Measurements from ENCODE around the gene ATP8B3.

ATP8B3 gene

DNA sequence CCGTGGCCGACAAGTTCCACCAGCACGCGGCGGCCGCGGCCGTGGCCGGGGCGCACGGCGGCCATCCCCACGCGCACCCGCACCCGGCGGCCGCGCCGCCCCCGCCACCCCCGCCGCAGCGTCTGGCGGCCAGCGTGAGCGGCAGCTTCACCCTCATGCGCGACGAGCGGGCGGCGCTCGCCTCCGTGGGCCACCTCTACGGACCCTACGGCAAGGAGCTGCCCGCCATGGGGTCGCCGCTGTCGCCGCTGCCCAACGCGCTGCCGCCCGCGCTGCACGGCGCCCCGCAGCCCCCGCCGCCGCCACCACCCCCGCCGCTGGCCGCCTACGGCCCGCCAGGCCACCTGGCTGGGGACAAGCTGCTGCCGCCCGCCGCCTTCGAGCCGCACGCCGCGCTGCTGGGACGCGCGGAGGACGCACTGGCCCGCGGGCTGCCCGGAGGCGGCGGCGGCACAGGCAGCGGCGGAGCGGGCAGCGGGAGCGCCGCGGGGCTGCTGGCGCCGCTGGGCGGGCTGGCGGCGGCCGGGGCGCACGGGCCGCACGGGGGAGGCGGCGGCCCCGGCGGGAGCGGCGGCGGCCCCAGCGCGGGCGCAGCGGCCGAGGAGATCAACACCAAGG is 57.9 kb downstream of the ATP8B3 start:
- DNase-seq: no peak

DNA sequence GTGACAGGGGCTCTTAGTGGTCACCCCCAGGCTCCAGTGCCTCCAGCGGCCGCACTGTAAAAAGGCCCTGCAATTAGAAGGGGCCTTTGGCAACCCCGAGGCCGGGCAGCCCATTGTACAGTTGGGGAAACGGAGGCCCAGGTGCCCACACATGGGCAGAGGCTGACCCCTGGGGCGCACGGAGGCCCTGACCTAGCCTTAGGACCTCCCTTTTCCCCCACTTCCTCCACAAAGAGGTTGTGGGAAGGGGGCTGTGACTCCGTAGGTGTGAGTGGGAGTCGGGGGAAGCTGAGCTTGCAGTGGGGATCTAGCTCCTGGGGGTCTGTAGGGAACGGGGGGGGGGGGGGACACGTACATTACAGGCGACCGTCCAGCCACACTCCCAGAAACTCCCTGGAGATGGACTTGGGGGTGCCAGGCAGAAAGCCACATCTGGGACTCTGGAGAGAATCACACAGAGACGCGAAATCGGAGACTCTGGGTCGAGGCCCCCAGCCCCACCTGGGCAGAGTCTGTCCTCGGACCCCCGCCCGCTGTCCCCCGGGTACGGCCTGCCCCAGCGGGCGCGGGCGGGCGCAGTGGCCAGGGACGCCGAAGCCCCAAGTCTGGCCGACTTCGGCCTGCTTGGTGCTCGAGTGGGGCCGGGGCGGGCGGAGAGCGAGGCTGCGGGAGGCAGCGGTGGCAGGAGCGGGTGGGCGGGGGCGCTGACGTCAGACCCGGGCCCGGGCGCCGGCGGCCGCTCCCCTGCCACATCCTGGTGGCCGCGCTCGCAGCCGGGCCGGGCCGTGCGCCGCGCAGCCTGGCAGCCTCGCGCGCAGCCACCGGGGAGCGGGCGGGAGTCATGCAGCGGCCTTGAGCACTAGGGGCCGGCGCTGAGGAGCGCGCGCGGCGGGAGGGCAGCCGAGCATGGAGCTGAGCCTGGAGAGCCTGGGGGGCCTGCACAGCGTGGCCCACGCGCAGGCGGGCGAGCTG is 59.0 kb downstream of the ATP8B3 start, which contains the start of gene ONECUT3:
Gene ONECUT3 (plus strand): TSS at position 750 of the 972 bp plus-strand sequence. CDS start 157 bp downstream, at position 907.
- no peak for DNase-seq

DNA sequence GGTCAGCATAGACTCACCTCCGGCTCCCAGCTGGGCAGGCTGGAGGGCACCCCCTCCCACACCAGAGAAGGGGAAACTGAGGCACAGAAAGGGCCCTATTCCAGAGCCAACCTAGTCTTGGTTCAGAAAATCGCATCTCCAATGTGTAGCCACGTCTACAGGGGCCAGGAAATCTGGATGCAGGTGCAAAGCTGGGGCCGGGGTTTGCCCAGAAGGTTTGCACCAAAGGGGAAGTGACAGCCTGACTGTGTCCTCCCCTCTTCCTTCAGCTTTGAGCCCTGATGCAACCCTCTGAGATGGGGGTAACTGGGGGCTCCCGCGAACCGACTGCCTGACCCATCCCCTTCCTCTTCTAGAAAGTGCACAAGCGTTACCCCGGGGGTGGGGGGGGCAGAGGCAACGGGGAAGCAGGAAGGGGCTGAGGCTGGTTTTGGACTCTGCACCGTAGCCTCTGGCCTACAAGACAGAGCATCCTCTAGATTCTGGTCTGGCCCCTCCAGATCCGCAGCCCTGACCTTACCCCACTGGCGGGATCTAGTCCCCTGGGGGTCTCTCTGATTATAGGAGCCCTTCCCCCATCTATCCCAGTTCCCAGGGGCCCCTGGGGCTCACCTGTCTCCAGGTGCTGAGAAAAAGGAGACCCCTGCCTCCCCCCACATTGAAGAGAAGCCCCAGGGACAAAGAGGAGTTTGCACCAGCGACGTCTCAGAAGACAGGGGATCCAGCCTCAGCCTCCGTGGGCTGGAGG is 59.9 kb downstream of the ATP8B3 start:
- DNase-seq: no peak

DNA sequence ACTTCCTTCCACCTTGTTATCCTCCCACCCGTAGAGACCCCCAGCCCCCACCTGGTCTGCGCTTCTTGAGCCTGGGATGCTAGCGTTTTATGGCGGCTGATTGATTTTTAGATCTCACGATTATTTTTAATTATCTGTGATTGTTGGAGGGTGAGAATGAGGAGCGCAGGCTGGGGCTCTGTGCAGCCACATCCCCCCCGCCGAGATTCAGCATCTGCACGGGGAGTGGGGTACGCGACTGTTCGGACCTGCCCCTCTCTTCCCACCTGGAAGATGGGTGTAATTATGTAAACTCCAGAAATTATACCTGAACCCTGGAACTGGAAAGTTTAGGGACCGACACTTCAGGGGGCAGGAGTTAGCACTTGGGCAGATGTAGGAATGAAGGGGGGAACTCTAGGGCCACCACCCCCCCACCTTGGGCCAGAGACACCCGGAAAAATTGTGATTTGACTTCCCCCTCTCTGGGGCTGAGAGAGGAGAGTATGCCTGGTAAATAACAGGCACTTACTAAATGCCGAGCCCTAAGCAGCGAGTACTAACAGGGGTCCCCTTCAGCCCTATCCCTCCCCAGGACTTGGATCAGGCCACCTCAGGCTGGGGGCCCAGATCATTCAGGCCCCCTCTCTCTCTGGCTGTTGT is 60.6 kb downstream of the ATP8B3 start:
- no peak for DNase-seq

DNA sequence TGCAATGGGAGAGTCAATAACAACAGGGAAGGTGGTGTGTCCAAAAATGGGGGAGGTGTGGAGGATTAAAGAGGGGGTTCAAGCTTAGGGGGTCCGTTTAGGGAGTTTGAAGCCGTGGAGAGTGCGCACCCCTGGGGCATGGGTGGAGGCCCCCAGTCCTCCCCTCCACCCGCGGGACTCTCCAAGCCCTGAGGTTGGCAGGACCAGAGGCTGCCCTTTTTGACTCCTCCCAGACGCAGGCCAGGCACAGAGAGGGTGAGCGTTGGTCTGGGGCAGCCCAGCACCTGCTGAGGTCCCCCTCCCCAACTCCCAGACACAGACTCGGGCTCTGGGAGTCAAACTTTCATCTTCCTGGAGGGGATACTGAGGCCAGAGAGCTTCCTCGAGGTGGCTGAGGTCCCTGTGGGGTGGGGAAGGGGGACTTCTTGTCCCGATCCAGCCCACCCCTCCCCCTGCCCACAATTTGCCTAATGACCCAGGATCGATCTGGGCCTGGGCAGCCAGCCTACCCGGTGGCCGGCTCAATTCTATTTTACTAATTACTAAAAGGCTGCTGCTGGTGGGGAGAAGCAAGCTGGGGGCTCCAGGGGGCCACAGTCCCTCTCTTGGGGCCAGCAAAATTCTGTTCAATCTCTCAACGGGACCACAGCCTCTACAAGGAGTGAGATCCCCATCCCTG is 61.6 kb downstream of the ATP8B3 start:
- DNase-seq: no peak

DNA sequence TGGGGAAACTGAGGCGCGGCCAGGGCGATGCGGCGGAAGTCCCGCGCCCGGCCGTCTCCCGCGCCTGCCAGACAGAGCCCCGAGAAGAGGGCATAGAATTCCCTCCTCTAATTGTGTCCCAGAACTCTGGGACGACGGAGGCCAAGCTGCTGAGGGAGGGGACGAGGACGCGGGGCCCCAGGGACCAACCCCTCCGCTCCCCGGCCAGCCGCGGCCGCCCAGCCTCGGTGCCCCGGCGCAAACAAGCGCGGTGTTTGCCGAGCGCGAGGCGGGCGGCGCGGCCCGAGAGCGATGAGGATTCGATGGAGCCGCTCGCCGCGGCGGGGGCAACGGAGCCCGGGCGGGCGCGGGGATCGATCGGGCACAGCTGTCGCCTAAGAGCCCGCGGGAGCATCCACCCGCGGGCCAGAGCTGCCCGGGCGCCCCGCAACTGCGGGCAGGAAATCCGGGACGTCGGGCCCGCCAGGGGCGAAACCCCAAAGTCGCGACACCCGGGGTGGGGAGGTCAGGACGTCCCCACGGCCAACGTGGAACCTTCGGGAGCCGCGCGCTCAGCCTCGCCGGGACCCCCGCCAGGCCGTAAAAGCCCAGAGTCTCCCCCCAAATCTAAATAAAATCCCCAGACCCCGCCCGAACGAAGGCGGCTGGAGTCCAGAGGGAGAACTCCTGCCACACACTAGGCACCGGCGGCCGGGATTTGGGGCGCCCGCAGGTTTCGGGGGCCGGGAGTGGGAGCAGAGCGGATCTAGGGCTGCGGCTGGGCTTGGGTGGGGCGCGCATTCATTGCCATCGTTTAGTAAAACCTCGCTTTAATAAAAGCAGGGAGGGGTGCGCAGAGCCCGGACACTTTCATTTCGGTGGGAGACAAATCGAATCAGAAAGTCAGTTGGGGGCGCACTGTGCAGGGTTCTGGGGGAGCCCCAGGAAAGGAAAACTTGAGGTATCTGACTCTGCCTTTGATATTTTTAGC is 62.4 kb downstream of the ATP8B3 start:
- no peak for DNase-seq

DNA sequence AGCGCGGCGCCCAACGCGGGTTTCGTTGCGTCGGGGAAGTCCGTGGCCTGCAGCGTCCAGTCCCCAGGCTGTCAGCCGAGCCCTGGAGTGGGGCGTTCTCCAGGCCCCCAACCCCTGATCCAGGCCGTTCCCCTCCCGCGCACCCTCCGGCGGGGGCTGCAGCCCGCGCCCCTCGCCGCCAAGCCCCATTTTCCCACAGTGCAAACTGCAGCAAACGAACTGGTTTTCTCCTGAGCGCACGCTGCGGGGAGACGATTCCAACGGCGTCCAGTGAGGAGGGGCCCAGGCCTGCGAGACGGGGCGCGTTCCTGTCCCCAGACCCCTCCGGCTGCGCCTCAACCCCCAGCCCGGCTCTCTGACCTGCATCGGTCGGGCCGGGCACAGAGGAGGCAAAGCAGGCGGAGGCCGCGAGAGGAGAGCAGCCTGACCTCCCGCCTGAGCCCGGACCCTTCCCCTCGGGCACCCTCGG is 63.2 kb downstream of the ATP8B3 start:
- no peak for DNase-seq

DNA sequence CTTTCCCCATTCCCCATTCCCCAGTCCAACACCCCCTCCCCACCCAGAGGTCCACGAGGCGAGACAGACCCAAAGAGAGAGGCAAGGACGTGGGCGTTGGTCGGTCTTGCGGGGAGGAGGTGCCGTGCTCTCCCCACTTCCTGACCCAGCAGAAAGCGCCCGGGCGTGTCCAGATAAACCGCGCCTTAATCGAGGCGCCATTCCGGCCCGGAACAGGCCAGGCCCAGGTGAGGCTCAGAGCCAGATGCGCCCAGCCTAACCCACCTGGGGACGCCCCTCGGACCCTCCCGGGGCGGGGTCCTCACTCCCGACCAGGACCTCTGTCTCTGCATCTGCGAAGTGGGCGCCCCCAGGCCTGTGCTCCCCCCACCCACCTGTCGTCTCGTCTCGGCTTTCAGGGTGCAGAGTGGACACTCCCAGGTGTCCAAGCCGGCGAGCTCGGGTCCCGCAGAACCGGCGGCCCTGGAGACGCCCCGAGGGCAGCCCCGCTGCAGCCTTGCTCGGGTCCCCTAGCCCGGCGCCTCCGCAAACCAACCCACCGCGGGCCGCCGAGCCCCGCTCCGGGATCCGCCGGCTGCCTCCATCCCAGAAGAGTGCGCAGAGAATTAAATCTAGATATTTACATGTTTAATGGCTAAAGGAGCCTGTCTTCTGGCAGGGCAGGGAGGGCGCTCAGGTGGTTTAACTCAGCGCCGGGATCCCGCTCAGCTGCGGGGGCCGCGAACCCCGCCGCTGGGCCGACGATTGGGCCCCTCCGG is 63.8 kb downstream of the ATP8B3 start:
- DNase-seq: no peak

DNA sequence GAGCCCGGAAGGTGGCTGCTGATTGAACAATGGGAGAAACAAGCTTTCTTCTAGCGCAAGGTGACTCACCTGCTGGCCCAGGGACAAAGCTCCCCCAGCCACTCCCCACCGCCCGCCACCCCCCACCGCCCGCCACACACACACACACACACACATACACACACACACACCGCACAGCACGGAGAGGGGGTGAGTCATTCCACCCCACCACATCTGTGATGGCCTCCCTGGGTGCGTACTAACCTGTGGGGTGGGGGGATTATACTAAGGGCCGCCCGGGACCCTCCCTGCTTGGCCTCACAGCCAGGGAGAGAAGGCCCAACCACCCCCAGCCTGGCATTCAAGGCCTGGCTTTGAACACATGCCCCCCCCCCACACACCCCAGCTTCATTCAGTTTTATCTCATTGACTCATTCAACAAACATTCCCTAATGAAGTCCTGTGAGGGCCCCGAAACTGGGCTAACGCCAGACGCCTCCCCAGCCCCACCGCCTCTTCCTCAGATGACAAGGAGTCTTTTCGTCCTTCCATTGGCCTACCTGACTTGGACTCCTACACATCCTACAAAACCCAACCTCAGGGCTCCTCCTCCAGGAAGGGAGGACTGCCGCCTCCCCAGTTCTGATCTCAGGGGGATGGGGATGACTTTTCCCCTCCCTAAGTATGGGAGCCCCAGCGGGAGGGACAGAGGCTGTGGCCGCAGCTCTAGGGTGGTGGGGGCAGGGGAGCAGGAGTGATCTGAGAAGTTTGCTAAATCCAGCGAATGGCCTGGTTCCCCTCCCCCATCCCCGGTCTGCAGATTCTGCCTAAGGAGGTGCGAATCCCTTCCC is 64.6 kb downstream of the ATP8B3 start:
- no peak for DNase-seq

DNA sequence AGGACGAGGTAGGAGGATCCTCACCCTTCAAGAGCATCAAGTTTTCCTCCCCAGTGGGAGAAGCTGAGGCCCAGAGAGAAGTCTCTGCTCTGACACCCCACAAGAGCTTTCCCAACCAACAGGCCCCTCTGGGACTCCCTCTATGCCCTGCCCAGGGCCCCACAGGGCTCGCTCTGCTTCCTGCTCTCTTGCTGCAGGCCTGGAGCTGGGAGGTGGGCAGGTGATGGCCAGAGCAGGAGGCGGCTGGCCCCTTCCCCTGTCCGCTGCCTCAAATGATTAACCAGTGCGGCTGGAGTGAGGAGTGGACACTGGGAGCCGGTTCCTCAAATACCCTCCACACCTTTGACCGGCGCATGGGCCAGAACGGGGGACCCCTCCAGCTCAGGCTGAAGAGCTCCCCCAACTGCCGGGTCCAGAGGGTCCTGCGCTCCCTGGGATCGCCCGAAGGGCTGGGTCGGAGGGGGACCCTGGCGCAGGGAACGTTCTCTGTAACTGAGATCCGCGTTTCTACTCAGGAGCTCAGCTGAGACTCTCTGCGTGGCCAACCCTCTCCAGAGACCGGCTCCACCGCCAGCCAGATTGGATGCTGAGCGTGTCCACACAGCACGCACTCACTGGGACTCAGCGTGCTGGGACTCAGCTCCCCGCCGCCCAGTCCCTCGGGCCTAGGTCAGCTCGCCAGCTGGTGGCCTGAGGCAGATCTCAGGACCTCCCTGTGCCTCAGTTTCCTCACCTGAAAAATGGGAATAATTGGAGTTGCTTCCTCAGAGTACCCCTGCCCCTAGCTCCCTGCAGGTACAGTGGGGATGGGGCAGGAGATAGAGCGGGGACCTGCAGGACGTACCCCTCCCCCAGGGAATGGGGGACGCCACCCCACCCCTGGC is 65.4 kb downstream of the ATP8B3 start:
- no peak for DNase-seq

DNA sequence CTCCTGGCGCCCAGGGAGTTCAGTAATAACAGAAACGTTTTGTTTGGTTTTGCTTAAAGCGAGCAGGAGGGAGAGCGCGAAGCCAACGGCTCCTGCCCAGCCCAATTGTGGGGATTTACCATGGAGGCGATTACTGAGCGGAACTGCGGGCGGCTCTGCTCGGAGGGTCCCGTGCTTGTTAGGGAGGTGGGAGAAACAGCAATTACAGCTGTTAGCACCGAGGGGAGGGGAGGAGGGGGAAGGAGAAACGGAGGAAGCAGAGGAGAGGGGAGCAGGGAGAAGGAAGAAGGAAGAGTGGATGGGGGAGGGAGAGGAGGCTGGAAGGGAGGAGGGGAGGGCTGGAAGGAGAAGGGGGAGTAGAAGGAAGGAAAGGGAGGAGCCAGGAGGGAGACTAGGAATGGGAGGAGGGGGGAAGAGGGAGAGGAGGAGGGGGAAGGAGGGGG is 66.5 kb downstream of the ATP8B3 start:
- DNase-seq: no peak

DNA sequence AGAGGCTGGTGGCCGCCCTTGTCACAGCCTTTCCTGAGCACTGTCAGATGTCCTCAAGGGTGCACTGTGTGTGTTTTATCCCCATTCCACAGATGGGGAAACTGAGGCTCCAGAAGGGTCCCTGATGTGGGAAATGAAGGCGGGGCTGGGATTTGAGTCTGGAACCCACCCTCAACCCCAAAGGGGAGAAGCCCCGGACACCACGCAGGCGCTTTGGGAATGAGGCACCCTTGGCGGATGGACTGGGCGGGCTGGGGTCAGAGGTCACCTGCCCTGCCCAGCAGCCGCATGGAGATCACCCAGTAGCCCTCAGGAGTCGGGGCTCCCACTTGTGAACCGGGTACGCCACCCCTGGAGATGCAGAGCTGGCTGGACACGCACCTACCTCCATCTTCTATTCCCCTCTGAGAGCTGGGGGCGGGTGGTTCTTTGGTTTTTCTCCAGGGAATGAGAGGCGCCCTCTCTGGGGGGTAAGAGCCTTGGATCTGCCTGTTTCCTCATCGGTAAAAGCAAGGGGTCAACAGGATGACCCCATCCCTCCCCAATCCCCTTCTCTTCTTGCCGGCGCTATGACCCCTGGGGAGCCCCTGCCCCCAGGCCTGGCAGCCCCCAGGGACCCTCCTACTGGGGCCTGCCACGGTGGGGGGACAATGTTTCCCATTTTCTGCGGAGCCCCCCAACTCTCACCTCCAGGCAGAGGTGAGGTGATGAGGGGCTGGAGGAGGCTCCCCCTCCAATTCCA is 67.1 kb downstream of the ATP8B3 start:
- no peak for DNase-seq

DNA sequence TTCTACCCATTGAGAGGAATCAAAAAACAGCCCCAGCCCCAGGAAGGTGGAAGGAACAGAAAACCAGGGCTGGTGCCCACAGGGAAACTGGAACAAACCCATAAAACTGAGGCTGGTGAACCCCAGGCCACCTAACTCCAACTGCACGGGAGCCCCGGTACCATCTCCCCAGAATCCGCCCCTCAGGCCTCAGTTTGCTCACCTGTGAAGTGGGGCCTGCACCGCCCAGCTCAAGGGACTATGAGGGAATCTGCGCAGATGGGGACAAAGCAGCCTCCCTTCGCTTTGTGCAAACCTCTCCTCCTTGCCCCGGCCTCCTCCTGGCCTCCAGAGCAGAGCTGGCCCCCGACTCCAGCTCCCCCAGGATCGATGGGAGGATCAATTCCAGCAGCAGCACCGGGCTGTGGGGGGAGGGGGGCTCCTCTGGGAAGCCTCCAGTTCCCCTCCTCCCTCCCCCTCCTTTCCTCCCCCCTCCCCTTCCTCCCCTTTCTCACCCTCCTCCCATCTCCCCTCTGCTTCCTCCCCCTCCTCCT is 67.9 kb downstream of the ATP8B3 start:
- no peak for DNase-seq

DNA sequence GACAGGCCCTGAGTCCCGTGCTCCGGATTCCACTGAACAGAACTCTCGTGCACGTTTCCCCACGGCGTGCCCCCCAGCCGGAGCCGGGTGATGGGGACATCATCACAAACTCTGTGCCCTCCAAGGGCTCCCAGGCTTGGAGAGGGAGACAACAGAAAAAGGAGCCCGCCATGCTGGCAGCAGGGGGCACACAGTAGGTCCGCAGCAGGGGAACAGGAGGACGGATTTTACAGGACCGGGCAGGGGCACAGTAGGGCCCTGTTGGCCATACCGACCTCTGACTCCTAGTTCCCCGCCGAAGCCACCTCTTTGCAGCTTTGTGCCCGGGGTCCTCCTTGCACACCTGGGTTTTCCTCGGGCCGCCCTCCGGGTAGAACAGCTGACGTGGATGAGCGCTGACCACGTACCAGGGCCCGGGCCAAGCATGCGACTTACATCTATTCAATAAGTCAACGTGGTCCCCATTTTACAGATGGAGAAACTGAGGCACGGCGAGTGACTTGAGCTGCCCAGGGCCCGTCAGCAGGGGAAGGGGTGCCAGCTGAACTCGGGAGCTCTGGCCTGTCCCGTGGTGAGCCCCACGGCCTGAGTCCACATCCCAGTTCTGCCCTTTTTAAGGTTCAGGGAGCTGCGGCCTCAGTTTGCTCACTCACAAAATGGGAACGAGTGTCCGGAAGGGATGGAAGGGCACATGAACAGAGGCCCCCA is 68.9 kb downstream of the ATP8B3 start:
- DNase-seq: no peak

DNA sequence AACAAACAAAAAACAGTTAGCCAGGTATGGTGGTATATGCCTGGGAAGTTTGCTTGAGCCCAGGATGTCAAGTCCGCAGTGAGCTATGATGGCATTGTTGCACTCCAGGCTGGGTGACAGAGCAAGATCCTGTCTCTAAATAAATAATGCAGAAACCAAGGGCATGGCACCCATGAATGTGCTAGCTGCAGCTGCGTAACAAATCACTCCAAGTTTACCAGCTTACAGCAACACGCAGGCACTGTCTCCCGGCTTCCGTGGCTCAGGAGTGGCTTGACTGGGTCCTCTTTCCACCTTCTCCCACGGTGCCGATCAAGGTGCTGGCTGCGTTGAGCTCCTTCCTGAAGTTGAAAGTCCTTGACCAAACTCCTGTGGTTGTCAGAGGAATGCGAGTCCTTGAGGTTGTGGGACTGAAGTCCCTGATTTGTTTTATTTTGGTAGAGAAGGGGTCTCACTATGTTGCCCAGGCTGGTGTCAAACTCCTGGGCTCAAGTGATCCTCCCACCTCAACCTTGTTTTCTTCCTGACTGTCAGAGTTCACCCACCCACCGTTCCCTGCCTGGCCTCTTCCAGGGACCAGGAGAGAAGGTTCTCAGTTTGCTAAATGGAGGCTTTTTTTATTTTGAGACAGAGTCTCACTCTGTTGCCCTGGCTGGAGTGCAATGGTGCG is 72.0 kb downstream of the ATP8B3 start:
- no peak for DNase-seq

DNA sequence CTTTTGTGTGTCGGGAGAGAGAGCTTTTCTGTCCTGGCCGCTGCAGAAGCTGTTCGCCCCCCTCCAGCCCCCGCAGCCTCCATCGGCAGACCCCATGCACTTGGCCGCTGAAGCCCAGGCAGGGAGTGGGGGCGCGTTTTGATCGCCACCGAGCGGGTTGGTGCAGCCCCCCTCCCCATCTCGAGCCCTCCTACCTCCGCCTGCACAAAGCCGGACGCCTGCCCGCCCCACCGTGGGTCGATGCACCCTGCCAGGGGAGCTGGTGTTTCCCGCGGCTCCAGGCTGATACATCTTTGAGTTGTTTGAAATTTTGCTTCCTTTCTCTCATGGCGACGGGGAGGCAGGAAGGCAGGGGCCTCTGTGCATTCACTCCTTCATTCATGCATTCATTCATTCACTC is 75.1 kb downstream of the ATP8B3 start:
- no peak for DNase-seq
